Sigmoid colon (tissue), 4 donors: ENCODE measurements around the gene RASGRF2.

ENCODE experiments used
- EP300 ChIP-seq, 4 donors: sonication (generic); formaldehyde crosslinking; IDR thresholded peaks; one replicate each; pipeline ENCODE4 v1.6.1; 2017; ENCODE audit warnings: antibody characterized with exemption in 4 of 4
- POLR2A ChIP-seq, 2 donors: fragments of 450-650 bp; IDR thresholded peaks; one replicate each; pipeline ENCODE4 v1.6.1; 2016; ENCODE audit warnings: antibody characterized with exemption in 2 of 2, mild to moderate bottlenecking in 2 of 2, moderate library complexity in 2 of 2
- TF ChIP-seq, protein P1 (sequence below), 4 experiments: fragments of 450-650 bp in 3 of 4; fragments of 200-600 bp in 1 of 4; IDR thresholded peaks; one replicate each; pipeline ENCODE4 v1.5.1; 2016 to 2019; ENCODE audit warnings: antibody characterized with exemption in 4 of 4, mild to moderate bottlenecking in 3 of 4, moderate library complexity in 2 of 4

DNA sequence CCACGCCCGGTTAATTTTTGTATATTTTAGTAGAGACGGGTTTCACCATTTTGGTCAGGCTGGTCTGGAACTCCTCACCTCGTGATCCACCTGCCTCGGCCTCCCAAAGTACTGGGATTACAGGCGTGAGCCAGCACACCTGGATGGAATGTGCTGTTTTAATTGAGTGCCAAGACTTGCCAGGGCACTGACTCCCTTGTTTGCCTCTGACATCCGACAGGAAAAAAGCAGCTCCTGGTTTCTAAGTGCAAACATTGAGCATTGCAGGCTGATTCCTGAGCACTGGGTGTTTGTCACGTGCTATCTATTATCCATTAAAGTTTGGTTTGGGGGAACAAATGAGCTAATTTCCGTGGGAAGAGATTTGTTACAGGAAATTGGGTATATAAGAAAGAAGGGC is 202.3 kb downstream of the RASGRF2 start:
- TF ChIP-seq, protein P1, sequence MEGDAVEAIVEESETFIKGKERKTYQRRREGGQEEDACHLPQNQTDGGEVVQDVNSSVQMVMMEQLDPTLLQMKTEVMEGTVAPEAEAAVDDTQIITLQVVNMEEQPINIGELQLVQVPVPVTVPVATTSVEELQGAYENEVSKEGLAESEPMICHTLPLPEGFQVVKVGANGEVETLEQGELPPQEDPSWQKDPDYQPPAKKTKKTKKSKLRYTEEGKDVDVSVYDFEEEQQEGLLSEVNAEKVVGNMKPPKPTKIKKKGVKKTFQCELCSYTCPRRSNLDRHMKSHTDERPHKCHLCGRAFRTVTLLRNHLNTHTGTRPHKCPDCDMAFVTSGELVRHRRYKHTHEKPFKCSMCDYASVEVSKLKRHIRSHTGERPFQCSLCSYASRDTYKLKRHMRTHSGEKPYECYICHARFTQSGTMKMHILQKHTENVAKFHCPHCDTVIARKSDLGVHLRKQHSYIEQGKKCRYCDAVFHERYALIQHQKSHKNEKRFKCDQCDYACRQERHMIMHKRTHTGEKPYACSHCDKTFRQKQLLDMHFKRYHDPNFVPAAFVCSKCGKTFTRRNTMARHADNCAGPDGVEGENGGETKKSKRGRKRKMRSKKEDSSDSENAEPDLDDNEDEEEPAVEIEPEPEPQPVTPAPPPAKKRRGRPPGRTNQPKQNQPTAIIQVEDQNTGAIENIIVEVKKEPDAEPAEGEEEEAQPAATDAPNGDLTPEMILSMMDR (IDR thresholded peaks at IDR 0.05): no peak
- no peak for TF ChIP-seq POLR2A (IDR thresholded peaks at IDR 0.05)
- TF ChIP-seq EP300 (IDR thresholded peaks at IDR 0.05): no peak
